Islet of Langerhans (tissue), 1 donor: ENCODE measurements around the gene PLGRKT.
"Not testable (repeated sequence)": the region's sequence is repeated elsewhere in the genome, so short reads cannot be mapped to it uniquely, and the experiment has no call there.

ENCODE experiments used
- FAIRE-seq: peaks from one replicate; lab custom pipeline; 2011; peaks lifted over from hg19 to GRCh38; lab: Jason Lieb, UNC

The PLGRKT gene

DNA sequence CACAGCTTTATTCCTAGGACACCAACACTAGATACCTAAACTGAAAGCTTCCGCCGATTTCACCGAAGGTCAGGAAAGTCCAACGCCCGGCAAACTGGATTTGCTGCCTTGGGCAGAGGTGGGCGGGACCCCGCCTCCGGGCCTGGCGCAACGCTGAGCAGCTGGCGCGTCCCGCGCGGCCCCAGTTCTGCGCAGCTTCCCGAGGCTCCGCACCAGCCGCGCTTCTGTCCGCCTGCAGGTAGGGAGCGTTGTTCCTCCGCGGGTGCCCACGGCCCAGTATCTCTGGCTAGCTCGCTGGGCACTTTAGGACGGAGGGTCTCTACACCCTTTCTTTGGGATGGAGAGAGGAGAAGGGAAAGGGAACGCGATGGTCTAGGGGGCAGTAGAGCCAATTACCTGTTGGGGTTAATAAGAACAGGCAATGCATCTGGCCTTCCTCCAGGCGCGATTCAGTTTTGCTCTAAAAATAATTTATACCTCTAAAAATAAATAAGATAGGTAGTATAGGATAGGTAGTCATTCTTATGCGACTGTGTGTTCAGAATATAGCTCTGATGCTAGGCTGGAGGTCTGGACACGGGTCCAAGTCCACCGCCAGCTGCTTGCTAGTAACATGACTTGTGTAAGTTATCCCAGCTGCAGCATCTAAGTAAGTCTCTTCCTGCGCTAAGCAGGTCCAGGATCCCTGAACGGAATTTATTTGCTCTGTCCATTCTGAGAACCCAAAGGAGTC lies 12.8 kb upstream of the PLGRKT start, which contains the start of gene CD274:
CD274 (plus strand) TSS at position 184 of the 733 bp plus-strand sequence. CDS start 5,572 bp downstream, outside the sequence.
- FAIRE-seq: no peak

GRCh38 chr9:5449521-5450358 lies 12.0 kb upstream of the PLGRKT start:
- peak; percentile 92 for FAIRE-seq

GRCh38 chr9:5448461-5449435 lies 11.0 kb upstream of the PLGRKT start:
- FAIRE-seq: no peak

- no peak for FAIRE-seq
These were observed 10.3 kb upstream of the PLGRKT start for GRCh38 chr9:5448016-5448415.

DNA sequence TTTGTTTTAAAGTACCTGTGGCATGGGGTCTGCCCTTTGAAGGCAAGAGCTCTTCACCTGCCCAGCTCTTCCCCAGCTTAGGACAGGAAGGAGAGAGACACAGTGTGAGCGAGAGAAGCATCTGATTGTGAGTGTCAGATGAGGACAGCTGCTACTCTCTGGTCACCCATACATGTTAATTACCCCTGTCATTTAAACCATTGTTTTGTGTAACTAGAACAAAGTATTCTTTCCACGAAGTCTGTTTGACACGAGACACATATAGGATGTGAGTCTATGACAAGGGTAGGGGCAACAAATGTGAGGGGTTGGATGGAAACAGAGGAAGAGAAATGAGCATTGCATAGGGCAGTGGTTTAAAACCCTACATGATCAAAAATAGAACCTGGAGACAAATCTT lies 9.6 kb upstream of the PLGRKT start:
- FAIRE-seq: no peak

GRCh38 chr9:5446451-5447236 lies 8.9 kb upstream of the PLGRKT start:
- FAIRE-seq: no peak

- no peak for FAIRE-seq
These were observed 8.2 kb upstream of the PLGRKT start for GRCh38 chr9:5445886-5446285.

- FAIRE-seq: not testable (repeated sequence)
These were observed 7.4 kb upstream of the PLGRKT start for GRCh38 chr9:5445096-5445495.

DNA sequence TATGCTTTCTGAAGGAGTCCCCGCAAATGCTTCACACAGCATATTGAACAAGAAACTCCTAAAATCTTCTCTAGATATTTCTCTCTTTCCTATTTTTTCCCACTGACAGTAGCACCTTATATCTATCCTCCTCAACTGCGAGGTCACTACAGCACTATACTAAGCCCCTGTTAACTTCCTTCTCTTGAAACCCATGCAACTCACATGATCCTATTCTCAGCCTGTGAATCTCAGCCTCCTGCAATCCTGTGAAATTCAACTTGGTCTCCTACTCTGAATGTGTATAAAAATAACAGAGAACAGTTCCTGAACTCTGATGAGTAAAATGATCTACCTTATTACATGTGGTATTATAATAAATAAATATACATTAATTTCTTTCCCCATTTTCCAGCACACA lies 6.1 kb upstream of the PLGRKT start:
- no peak for FAIRE-seq

- FAIRE-seq: peak; percentile 93
These were observed 4.8 kb upstream of the PLGRKT start for GRCh38 chr9:5442400-5443011.

GRCh38 chr9:5441043-5441442 lies 3.3 kb upstream of the PLGRKT start:
- FAIRE-seq: no peak

DNA sequence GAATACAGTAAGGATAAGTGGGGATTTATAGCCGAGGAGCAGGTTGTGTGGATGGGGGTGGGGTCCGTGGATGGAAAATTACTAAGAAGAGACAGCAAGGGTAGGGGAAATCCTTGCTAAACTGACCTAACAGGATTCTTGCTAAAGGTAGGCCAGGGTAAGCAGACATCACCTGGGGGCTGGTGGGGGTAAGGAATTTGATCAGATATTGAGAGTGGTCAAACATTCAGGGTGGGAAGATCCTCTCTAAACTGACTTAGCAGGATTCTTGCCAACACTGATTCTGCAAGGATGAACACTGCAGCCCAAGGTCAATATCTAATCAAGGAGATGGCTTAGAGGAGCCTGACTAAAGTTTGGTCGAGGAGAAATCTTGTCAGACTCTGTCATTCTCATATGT lies 2.7 kb upstream of the PLGRKT start:
- no peak for FAIRE-seq

- no peak for FAIRE-seq
These were observed 807 bp upstream of the PLGRKT start for GRCh38 chr9:5438301-5439162.

DNA sequence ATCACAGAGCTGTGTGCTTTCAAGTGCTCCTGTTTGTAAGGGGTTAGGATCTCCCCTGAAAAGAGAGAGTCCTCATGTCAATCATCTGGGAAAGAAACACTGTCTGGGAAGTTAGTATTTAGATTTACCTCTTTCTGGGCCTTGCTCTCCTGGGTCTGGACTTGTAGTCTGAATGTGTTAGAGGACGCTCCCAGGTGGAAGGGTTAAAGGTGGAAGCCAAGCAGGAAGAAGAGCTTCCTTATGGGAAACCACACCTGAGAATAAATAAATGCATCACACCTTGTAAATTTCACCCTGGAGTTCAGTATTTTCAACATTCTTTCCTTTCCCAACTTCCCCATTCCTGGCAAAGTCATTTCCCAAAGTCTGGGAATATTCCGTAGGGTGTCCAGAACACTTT lies 1.3 kb downstream of the PLGRKT start:
- FAIRE-seq: no peak

DNA sequence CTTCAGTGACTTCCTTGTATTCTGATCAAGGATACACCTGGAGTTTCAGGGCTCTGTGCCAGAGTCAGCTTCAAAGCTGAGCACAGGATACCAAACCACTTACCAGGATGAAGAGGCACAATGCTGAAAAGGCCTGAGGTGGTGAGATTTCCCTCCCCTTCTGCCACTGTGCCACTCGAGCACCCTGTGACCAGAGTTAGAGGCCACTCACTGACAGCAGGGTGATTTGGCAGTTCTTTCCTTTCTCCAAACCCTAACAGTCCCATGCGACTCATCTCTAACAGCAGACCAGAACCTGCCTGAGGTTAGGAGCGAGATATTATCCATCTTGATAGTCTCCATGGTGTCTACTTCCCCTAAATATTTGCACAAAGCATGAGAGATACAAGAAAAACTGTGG lies 1.8 kb downstream of the PLGRKT start:
- no peak for FAIRE-seq

GRCh38 chr9:5433841-5434810 lies 3.6 kb downstream of the PLGRKT start:
- FAIRE-seq: not testable (repeated sequence)

- FAIRE-seq: not testable (repeated sequence)
These were observed 4.4 kb downstream of the PLGRKT start for GRCh38 chr9:5433328-5433727.

DNA sequence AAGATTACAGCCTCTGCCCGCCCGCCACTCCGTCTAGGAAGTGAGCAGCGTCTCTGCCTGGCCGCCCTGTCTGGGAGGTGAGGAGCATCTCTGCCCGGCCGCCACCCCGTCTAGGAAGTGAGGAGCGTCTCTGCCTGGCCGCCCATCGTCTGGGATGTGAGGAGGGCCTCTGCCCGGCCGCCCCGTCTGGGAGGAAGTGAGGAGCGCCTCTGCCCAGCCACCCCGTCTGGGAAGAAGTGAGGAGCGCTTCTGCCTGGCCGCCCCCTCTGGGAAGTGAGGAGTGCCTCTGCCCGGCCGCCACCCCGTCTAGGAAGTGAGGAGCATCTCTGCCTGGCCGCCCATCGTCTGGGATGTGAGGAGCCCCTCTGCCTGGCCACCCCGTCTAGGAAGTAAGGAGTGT lies 4.8 kb downstream of the PLGRKT start:
- not testable (repeated sequence) for FAIRE-seq

GRCh38 chr9:5430912-5431311 lies 6.8 kb downstream of the PLGRKT start:
- FAIRE-seq: no peak
